HepG2 (cell line): ENCODE data around the gene KLF16. TPM values are rescaled to one million over a fixed set of nuclear protein-coding genes. Genes with fewer than 3 reads are reported as not detected.

ENCODE experiments used
- E2F1 ChIP-seq: sonication (generic); formaldehyde crosslinking; IDR thresholded peaks from 2 replicates; pipeline ENCODE4 v1.5.0; 2020; ENCODE audit warnings: missing genetic modification reagents
- ETV6 ChIP-seq: sonication (generic); formaldehyde crosslinking; conservative IDR thresholded peaks from 2 replicates; pipeline ENCODE4 v1.4.0; 2020; ENCODE audit warnings: missing genetic modification reagents
- GMEB1 ChIP-seq: sonication (generic); formaldehyde crosslinking; IDR thresholded peaks from 2 replicates; pipeline ENCODE4 v1.5.1; 2020; ENCODE audit warnings: missing genetic modification reagents, mild to moderate bottlenecking, borderline replicate concordance
- NBN ChIP-seq: fragments of 450-650 bp; conservative IDR thresholded peaks from 2 replicates; pipeline ENCODE4 v1.6.1; 2017
- NCOA1 ChIP-seq: sonication (generic); formaldehyde crosslinking; IDR thresholded peaks from 2 replicates; pipeline ENCODE4 v1.9.0; 2021; ENCODE audit warnings: missing genetic modification reagents
- PTBP1 ChIP-seq: fragments of 200-400 bp; formaldehyde crosslinking; IDR thresholded peaks from 2 replicates; pipeline ENCODE4 v1.6.1; 2018; ENCODE audit warnings: low read length, low read depth; ENCODE audit not compliant: poor library complexity, severe bottlenecking
- RERE ChIP-seq: IDR thresholded peaks from 2 replicates; pipeline ENCODE4 v1.6.1; 2016; ENCODE audit warnings: low read depth, missing genetic modification reagents, missing compliant biosample characterization
- RFX1 ChIP-seq: fragments of 450-650 bp; IDR thresholded peaks from 2 replicates; pipeline ENCODE4 v1.6.1; 2017
- THRA ChIP-seq: sonication (generic); formaldehyde crosslinking; IDR thresholded peaks from 2 replicates; pipeline ENCODE4 v1.4.0; 2020; ENCODE audit warnings: missing genetic modification reagents, borderline replicate concordance
- ZBTB44 ChIP-seq: sonication (generic); formaldehyde crosslinking; IDR thresholded peaks from 2 replicates; pipeline ENCODE4 v1.4.0; 2020; ENCODE audit warnings: missing genetic modification reagents
- ZFP36 ChIP-seq: fragments of 150-350 bp; IDR thresholded peaks from 2 replicates; pipeline ENCODE4 v1.6.1; 2018; ENCODE audit warnings: borderline replicate concordance, low read length, low read depth; ENCODE audit not compliant: partially characterized antibody
- ZIK1 ChIP-seq: sonication (generic); formaldehyde crosslinking; IDR thresholded peaks from 2 replicates; pipeline ENCODE4 v1.5.0; 2020; ENCODE audit warnings: mild to moderate bottlenecking, low read depth, missing genetic modification reagents, borderline replicate concordance
- ZNF180 ChIP-seq: sonication (generic); formaldehyde crosslinking; IDR thresholded peaks from 2 replicates; pipeline ENCODE4 v1.4.0; 2020; ENCODE audit warnings: low read depth, missing genetic modification reagents, borderline replicate concordance
- ZNF235 ChIP-seq: sonication (generic); formaldehyde crosslinking; IDR thresholded peaks from 2 replicates; pipeline ENCODE4 v1.8.1; 2023; ENCODE audit warnings: mild to moderate bottlenecking, missing genetic modification reagents, borderline replicate concordance
- ZNF317 ChIP-seq: sonication (generic); formaldehyde crosslinking; IDR thresholded peaks from 2 replicates; pipeline ENCODE4 v1.5.0; 2020; ENCODE audit warnings: mild to moderate bottlenecking, missing genetic modification reagents
- ZNF567 ChIP-seq: sonication (generic); formaldehyde crosslinking; IDR thresholded peaks from 2 replicates; pipeline ENCODE4 v1.8.1; 2023; ENCODE audit warnings: mild to moderate bottlenecking, missing genetic modification reagents, borderline replicate concordance
- ZNF772 ChIP-seq: sonication (generic); formaldehyde crosslinking; IDR thresholded peaks from 2 replicates; pipeline ENCODE4 v1.5.0; 2020; ENCODE audit warnings: mild to moderate bottlenecking, missing genetic modification reagents
- ZSCAN25 ChIP-seq: sonication (generic); formaldehyde crosslinking; IDR thresholded peaks from 2 replicates; pipeline ENCODE4 v1.8.0; 2022; ENCODE audit warnings: mild to moderate bottlenecking, missing genetic modification reagents
- polyA plus RNA-seq, 8 experiments: library from polyadenylated mRNA; depleted of rRNA in 3 of 8; stranded (reverse) in 7 of 8; unstranded in 1 of 8; fragments of >200 nt; fragmentation: Illumina TruSeq in 4 of 8; extraction: Trizol in 4 of 8; gene quantifications; 2 replicates each; pipeline versions ENCODE4 v1.2.1 to v1.2.3, GENCODE V29; 2011 to 2016; ENCODE audit warnings: low read depth in 4 of 8, missing spikeins in 1 of 8, mixed read lengths in 1 of 8; ENCODE audit not compliant: insufficient read depth in 1 of 8
- total RNA-seq, 5 experiments: library from RNA; depleted of rRNA; stranded (reverse); fragments of >200 nt; fragmentation: Illumina TruSeq; extraction: Trizol; gene quantifications; 2 replicates each; pipeline ENCODE4 v1.2.3, GENCODE V29; 2016; ENCODE audit warnings: low read depth in 1 of 5

Gene KLF16
- total and polyA plus RNA-seq, 2 of the 13 experiments (the other 11 are each of a cell fraction or from before 2014, with no cell fraction given): 3.5 to 6.7 TPM

- no peak for TF ChIP-seq RERE (CRISPR knock-in tag)
- no peak for TF ChIP-seq ZNF567 (CRISPR knock-in tag)
- peak; percentile 23 for TF ChIP-seq ZFP36
- no peak for TF ChIP-seq NBN
- no peak for TF ChIP-seq ZSCAN25 (CRISPR knock-in tag)
- TF ChIP-seq ZNF235 (CRISPR knock-in tag): no peak
- TF ChIP-seq ZBTB44 (CRISPR knock-in tag): no peak
- TF ChIP-seq GMEB1 (CRISPR knock-in tag): peak; percentile 76; the same call in 1 of the 2 replicates
- TF ChIP-seq ZIK1 (CRISPR knock-in tag): peak; percentile 45; the same call in 1 of the 2 replicates
- no peak for TF ChIP-seq ZNF180
- TF ChIP-seq ETV6: no peak
- TF ChIP-seq THRA (CRISPR knock-in tag): 0 out of 2 replicates have a peak, but pooled peaks have one; percentile 38
- no peak for TF ChIP-seq ZNF317 (CRISPR knock-in tag)
- TF ChIP-seq NCOA1 (CRISPR knock-in tag): no peak; the same call in 1 of the 2 replicates
- TF ChIP-seq RFX1: no peak
- TF ChIP-seq E2F1 (CRISPR knock-in tag): no peak
- peak; percentile 95 for TF ChIP-seq ZNF772 (CRISPR knock-in tag)
- no peak for TF ChIP-seq PTBP1
Observed at GRCh38 chr19:1848399-1849131, 14.8 kb downstream of the KLF16 start, which contains the start of gene REXO1 (continued).
